HuH-7.5 (cell line): ENCODE measurements around the gene TRAPPC10.
"Not testable (repeated sequence)": the region's sequence is repeated elsewhere in the genome, so short reads cannot be mapped to it uniquely, and the experiment has no call there.

ENCODE experiments used
- DNase-seq: peaks from one replicate; pipeline ENCODE4 v3.0.0; 2011; ENCODE audit warnings: low spot score

Gene TRAPPC10

DNA sequence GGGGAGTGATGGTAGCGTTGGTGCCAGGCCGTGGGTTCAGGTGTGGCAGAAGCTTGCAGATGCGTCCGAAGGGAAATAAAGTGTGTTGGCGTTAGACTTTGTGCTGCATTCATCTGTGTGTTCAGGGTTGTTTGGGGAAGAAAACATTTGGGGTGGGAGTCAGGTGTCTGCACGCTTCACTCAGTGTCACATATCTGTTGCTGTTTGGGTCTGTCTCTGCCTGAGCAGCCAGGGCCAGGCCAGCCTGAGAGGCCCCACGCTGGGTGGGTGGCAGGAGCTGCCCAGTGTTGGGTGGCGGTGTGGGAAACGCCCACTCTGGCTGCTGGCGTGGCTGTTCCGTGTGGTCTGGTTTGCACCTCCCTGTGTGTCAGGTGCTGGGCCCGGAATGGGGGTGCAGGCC, 133.5 kb downstream of the TRAPPC10 start:
- DNase-seq = not testable (repeated sequence)

DNA sequence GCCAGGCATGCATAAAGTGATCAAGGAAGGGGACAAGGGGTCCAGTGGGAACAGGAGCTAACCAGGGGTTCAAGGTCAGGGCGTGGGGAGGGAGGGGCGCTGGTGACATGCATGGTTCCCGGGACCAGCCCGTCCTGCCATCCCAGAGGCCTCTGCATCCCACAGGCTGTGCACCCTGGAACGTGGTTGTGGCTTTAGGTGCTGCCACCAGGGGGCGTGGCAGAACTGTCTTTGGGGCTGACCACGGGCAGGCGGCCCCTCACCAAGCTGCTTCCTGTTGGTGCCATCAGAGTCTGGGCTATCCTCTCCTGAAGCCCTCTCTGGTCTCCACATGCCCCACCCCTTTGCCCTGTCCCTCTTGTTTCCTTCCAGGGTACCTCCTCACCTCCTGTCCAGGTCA, 135.0 kb downstream of the TRAPPC10 start:
- DNase-seq = not testable (repeated sequence)

DNA sequence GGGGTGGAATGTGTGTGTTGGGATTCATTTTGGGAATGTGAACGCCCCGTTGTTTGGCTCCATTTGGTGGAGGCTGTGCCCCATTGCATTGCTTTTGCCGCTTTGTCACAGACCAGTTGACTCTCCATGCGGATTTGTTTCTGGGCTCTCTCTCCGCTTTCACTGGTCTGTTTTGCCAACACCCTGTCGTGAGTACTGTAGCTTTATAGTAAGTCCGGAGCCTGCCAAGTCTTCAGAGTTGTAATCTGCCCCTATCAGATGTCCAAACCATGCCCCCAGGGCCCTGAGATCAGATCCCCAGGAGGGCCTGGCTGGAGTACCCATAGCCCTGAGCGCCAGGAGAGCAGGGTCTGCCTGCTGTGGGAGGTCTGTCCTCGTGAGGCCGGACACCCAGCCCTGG, 138.1 kb downstream of the TRAPPC10 start:
- DNase-seq = not testable (repeated sequence)

DNA sequence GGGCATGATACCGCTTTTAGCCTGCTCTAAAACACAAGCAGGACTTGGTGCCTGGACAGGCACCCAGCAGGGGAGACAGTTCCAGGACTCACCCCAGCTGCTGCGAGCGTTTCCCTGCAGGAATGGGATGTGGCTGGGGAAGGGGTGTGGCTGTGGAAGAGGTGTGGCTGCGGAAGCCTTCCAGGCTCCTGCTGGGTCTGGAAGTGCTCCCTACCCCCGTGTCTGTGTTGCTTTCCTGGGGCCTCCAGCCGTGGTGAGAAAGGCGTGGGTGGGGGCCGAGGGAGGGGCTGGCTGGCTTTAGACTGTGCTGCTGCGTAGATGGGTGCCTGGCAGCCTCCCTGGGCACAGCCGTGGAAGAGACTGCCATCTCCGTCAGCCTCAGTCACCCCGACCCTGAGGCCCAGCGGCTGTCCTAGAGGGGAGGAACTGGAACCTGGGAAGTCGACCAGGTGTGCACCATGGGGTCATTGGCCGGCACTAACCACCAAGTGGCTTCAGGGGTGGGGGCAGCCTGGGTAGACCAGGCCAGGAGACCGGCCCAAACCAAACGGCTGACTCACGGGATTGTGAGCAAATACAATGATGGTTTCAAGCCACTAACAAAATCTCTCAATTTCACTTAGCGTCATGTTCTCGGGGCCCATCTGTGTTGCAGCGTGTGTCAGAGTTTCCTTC, 141.2 kb downstream of the TRAPPC10 start:
- DNase-seq = not testable (repeated sequence)

DNA sequence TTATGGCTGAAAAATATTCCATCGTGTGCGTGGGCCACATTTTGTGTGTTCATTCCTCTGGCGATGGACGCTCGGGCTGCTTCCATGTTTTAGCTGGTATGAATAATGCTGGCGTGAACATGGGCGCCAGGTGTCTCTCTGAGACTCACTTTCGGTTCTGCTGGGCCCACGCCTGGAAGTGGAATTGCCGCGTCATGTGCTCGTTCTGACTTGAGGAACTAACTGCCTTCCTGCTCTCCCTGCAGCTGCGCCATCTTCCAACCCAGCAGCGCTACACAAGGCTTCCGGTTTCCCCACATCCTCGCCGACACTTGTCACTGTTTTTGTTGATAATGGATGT, 141.8 kb downstream of the TRAPPC10 start:
- DNase-seq = not testable (repeated sequence)

DNA sequence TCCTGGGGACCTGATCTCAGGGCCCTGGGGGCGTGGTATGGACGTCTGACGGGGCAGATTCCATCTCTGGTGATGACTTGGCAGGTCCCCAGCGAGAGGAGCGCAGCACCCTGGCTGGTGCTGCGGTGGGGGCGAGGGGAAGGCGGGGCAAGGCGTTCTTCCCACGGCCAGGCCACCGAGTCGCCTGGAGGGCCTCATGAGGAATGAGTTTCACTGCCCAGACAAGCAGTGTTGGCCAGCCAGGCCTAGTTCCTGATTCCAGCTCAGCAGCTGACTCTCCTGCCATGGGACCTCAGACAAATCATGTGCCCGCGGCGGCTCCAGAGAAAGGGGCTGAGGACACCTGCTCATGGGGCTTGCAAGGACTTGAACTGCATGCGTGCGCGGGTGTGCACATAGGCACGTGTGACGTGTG, 142.7 kb downstream of the TRAPPC10 start:
- DNase-seq = not testable (repeated sequence)

DNA sequence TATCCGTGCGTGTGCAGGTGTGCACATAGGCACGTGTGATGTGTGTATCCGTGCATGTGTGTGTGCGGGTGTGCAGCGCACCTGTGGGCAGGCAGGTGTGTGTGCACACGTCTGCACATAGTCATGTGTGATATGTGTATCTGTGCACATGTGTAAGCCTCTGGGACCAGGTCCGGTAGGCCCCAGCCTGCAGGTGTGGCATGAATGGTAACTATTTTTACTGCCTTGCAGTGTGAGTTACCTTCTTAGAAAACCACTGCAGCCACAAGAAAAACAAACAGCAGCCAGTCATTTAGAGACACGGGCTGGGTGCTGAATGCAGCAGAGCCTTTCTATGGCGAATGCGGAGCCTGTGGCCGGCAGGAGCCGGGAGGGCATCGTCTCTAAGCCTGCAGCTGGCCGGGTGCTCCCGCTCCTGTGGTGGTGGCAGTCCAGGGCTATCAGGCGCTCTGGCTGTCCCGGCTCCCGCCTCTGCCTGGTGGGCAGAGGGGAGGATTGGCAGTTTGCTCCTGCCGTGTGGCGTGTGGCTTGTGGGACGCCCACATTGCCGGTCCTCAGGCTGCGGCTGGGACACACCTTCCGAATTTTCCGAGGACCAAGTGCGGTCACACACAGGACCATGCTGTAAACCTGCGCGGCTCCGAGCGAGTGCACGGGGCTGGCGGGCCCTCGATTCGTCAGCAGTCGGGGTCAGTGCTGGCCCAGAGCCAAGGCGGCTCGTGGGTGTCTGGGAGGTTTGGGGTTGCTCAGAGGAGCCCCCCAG, 143.3 kb downstream of the TRAPPC10 start:
- not testable (repeated sequence) for DNase-seq

DNA sequence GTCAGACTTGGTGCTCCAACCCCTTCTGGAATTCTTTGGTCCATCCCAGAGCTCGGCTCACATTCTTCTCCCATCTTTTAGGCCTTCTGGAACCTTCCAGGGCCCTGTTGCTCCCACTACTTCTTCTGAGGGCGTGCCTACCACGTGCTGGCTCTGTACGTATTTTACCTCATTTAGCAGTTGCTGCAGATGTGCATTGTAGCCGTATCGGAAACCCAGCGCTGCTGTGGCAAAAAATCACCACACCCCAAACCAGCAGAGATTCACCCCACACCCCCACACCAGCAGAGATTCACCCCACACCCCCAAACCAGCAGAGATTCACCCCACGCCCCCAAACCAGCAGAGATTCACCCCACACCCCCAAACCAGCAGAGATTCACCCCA, 143.9 kb downstream of the TRAPPC10 start:
- DNase-seq = not testable (repeated sequence)
